ENCODE results near the gene WASF3. TPM values are rescaled to one million over a fixed set of nuclear protein-coding genes. Genes with fewer than 3 reads are reported as not detected.

The WASF3 gene
- total RNA-seq, 4 donors from 2014 or later = 0.75 to 4.9 (median 2.3) TPM

DNA sequence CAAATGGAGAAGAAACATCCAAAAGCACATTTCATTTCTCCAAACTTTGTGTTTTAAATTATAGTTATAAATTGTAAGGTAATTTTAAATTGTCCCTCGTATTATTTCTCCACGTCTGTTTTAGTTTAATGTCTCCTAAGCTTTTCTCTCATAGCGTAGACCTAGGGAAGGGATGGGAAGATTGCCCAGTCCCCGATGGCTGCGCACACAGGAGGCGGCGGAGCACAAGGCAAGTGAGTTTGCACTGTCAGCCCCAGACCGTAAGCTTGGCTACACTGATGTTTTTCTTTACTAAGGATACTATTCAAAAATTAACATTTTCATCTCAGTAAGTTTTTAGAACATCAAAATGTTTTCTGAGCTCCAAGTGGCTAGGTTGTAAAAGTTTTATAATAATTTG, 130.8 kb downstream of the WASF3 start:
- DNase-seq = no peak
- intact Hi-C loops (cut with DNase I; ENCODE audit: low total_unique reads) (no loop called here), in situ Hi-C loops (cut with MboI; ENCODE audit: low pct_ligation_motif_present in 1 of 4, low pct_unique_long_range_greater_than_20kb in 1 of 4, low sequenced_read_pairs in 3 of 4) (loop anchor here in 1 of 4 donors (25.0 kb wide), 2 partner anchors 176 to 501 kb away; no protein-coding TSS in a partner anchor)
- H3K36me3 ChIP-seq = no peaks in the 10 kb centered on the region
- H3K27ac ChIP-seq = no peak overlapping the region
- no peaks in the 10 kb centered on the region for H3K4me1 ChIP-seq
- H3K9me3 ChIP-seq = no peaks in the 10 kb centered on the region
- no peak for TF ChIP-seq POLR2A (IDR thresholded peaks at IDR 0.05)
- TF ChIP-seq EP300 (IDR thresholded peaks at IDR 0.05; ENCODE audit: low read depth) = no peak
- TF ChIP-seq POLR2AphosphoS5 (IDR thresholded peaks at IDR 0.05) = no peak
- TF ChIP-seq, protein P1, sequence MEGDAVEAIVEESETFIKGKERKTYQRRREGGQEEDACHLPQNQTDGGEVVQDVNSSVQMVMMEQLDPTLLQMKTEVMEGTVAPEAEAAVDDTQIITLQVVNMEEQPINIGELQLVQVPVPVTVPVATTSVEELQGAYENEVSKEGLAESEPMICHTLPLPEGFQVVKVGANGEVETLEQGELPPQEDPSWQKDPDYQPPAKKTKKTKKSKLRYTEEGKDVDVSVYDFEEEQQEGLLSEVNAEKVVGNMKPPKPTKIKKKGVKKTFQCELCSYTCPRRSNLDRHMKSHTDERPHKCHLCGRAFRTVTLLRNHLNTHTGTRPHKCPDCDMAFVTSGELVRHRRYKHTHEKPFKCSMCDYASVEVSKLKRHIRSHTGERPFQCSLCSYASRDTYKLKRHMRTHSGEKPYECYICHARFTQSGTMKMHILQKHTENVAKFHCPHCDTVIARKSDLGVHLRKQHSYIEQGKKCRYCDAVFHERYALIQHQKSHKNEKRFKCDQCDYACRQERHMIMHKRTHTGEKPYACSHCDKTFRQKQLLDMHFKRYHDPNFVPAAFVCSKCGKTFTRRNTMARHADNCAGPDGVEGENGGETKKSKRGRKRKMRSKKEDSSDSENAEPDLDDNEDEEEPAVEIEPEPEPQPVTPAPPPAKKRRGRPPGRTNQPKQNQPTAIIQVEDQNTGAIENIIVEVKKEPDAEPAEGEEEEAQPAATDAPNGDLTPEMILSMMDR (IDR thresholded peaks at IDR 0.05) = no peak
- H3K27me3 ChIP-seq = no peaks in the 10 kb centered on the region
- no peak overlapping the region for H3K4me3 ChIP-seq
- 72 to 87% methylated on average over 8 of the region's 8 CpGs for WGBS, 2 donors (ENCODE audit: low coverage in 1 of 2)

DNA sequence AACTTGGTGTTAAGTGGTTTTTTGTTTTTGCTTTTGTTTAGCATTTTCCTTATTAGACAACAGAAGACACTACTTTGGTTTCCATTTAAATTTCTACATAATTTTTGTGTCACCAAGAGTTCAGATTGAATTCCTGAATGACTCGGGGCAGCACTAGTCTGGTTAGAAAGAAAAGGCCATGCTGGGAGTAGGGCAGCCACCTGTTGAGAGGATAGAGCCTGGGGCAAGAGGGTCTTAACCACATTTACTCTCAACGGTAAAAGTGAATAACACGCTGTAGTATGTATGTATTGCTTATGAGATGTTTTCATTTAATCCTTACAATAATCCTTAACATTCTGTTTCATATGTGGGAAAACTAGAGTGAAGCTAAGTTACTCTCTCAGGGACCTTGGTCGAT, 131.5 kb downstream of the WASF3 start:
- Histone ChIP-seq H3K4me3 (no peak overlapping the region), H3K9me3 (no peaks in the 10 kb centered on the region), H3K36me3 (no peaks in the 10 kb centered on the region), H3K4me1 (no peaks in the 10 kb centered on the region), H3K27me3 (no peaks in the 10 kb centered on the region), H3K27ac (no peak overlapping the region)
- in situ Hi-C loops (cut with MboI; ENCODE audit: low pct_ligation_motif_present in 1 of 4, low pct_unique_long_range_greater_than_20kb in 1 of 4, low sequenced_read_pairs in 3 of 4) = loop anchor here in 1 of 4 donors (25.0 kb wide), 2 partner anchors 177 to 502 kb away; no protein-coding TSS in a partner anchor
- no peak for DNase-seq
- TF ChIP-seq EP300 (IDR thresholded peaks at IDR 0.05; ENCODE audit: low read depth) (no peak), POLR2AphosphoS5 (IDR thresholded peaks at IDR 0.05) (no peak)
- TF ChIP-seq, protein P1 (IDR thresholded peaks at IDR 0.05) = no peak
- intact Hi-C loops (cut with DNase I; ENCODE audit: low total_unique reads) = no loop called here
- 67 to 85% methylated on average over 4 of the region's 4 CpGs for WGBS, 2 donors (ENCODE audit: low coverage in 1 of 2)

DNA sequence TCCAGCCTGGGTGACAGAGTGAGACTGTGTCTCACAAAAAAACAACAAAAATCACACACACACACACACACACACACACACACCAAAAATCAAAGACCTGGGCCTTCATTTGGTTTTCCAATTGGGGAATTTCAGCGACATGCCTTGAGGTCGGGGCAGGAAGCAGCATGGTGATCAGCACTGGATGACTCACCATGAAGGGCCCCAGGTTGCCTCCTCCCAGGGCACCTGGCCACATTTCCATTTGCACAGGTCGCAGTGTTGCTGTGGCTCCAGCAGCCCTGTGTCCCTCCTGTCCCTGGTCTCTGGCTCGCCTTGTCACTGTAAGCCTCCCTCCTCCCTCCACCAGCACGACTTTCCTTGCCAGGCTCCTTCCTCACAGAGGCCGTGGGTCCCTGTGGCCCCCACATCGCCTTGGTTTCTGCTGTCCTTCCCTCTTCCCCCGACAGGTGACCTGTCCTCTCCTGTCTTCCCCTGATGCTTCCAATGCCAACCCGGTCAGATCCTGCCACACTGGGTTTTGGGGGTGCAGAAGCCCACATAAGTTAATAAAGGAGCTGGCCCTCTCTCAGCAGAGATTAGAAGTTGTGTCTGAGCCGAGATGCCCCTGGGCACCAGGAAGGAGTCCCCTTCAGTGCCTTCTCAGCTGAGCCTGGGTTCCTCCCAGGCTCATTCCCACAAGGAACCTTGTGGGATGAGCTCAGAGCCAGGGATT, 136.4 kb downstream of the WASF3 start:
- DNase-seq = no peak
- WGBS, 2 donors (ENCODE audit: low coverage in 1 of 2) = 67 to 74% methylated on average over 5 to 10 of the region's 10 CpGs
- H3K36me3 ChIP-seq = no peaks in the 10 kb centered on the region
- no peaks in the 10 kb centered on the region for H3K9me3 ChIP-seq
- no peak overlapping the region for H3K27ac ChIP-seq
- peaks cover 0 to 5% (median 2%) of the 10 kb centered on the region in 4 donors for H3K4me1 ChIP-seq
- no peaks in the 10 kb centered on the region for H3K27me3 ChIP-seq
- H3K4me3 ChIP-seq = no peak overlapping the region
- intact Hi-C loops (cut with DNase I; ENCODE audit: low total_unique reads) (loop anchor here (10.0 kb wide), 1 partner anchor 209 kb away; no protein-coding TSS in a partner anchor), in situ Hi-C loops (cut with MboI; ENCODE audit: low pct_ligation_motif_present in 1 of 4, low pct_unique_long_range_greater_than_20kb in 1 of 4, low sequenced_read_pairs in 3 of 4) (loop anchor here in 3 of 4 donors (10.0 to 25.0 kb wide), 4 partner anchors 182 to 509 kb away; no protein-coding TSS in a partner anchor)
- TF ChIP-seq EP300 (IDR thresholded peaks at IDR 0.05; ENCODE audit: low read depth) = no peak

DNA sequence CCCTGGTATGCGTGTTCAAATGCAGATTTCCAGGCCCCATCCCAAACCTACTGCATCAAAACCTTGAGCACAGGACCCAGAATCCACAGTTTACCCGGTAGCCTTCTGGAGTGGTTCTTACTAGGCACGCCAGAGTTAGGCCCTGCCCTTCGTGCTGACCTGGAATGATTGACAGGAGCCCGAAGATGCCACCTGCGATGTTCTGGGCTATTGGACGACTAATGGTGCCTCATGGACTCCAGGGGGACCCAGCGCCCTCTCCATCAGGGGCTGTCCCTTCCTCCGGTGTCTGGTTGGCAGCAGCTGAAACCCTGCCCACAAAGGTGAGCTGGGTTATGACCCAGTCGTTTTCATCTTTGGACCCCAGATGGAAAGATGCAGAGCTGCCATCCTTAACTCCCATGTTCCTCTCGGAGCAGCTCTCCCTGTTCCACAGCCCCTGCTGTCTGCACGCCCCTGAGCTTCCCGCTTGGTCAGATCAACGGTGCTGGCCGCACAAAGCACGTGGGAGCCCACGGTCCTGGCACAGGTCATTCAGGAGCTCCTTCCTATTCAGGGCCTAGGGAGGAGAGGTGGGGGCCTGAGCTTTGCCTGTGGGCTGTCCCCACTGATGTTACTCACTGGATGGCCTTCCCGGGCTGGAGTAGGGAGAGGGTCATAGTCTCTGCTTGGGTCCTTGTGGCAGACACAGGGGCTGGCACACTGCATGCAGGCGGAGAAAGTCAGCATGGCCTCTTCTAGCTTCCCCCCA, 137.3 kb downstream of the WASF3 start:
- in situ Hi-C loops (cut with MboI; ENCODE audit: low pct_ligation_motif_present in 1 of 4, low pct_unique_long_range_greater_than_20kb in 1 of 4, low sequenced_read_pairs in 3 of 4) = loop anchor here in 3 of 4 donors (5.0 to 25.0 kb wide), 5 partner anchors 182 to 512 kb away; no protein-coding TSS in a partner anchor
- no peak overlapping the region for H3K27ac ChIP-seq
- no peaks in the 10 kb centered on the region for H3K36me3 ChIP-seq
- H3K4me1 ChIP-seq = peaks cover 0 to 5% (median 2%) of the 10 kb centered on the region in 4 donors
- intact Hi-C loops (cut with DNase I; ENCODE audit: low total_unique reads) = loop anchor here (5.0 to 10.0 kb wide), 2 partner anchors 210 to 512 kb away; no protein-coding TSS in a partner anchor
- no peak overlapping the region for H3K4me3 ChIP-seq
- TF ChIP-seq, protein P1 (IDR thresholded peaks at IDR 0.05) = no peak
- no peak for TF ChIP-seq EP300 (IDR thresholded peaks at IDR 0.05; ENCODE audit: low read depth)
- TF ChIP-seq POLR2AphosphoS5 (IDR thresholded peaks at IDR 0.05) = no peak
- TF ChIP-seq POLR2A (IDR thresholded peaks at IDR 0.05) = no peak
- WGBS, 2 donors (ENCODE audit: low coverage in 1 of 2) = 81% methylated on average over 19 of the region's 19 CpGs; no CpG with 5 or more reads in 1 of the 2 donors
- H3K27me3 ChIP-seq = no peaks in the 10 kb centered on the region
- H3K9me3 ChIP-seq = no peaks in the 10 kb centered on the region
- DNase-seq = no peak

Measured in transverse colon (tissue), 4 donors.